GM12874 (cell line): ENCODE results near the gene ABCG8.

ENCODE experiments used
- CTCF ChIP-seq: IDR thresholded peaks from 2 replicates; pipeline ENCODE4 v1.5.1; 2011; ENCODE audit warnings: low read depth, mild to moderate bottlenecking, control low read depth, low read length, moderate library complexity; ENCODE audit not compliant: insufficient read depth

ABCG8 gene

DNA sequence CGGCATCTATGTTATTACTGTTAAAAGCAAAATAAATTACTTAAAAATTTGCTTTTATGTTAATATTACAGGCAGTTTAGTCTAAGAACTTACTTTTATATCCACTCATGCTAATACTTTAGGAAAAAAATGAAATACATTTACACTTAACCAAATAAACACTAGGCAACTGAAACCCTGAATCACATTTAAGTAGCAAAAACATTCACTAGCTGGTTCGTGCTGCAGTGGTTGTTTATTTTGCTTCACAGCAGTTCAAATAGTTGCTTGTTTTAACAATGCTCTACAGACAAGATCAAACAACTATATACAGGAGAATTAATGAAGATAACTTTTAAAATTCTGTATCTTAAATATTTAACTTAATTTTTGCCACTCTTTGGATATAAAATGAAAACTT is 60.8 kb downstream of the ABCG8 start:
- TF ChIP-seq CTCF, result no peak

GRCh38 chr2:43905371-43905803 is 66.6 kb downstream of the ABCG8 start:
- no peak for TF ChIP-seq CTCF

DNA sequence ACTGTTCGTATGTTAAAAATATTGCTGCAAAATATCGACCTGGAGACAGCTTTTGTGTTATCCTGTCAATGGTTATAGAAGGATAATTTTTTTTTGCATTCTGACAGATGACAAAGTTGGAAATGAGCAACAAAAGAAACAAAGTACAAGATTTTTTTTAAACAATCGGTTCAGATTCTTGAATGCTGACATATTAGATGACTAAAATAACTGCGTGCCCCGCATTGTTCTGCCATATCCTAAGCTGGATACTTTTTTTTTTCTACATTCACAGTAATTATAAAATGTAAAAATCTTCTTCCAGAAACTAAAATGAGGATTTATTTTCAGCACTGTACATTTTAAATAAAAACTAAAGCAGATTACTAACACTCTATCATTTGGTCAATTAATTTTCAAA is 67.1 kb downstream of the ABCG8 start:
- no peak for TF ChIP-seq CTCF

DNA sequence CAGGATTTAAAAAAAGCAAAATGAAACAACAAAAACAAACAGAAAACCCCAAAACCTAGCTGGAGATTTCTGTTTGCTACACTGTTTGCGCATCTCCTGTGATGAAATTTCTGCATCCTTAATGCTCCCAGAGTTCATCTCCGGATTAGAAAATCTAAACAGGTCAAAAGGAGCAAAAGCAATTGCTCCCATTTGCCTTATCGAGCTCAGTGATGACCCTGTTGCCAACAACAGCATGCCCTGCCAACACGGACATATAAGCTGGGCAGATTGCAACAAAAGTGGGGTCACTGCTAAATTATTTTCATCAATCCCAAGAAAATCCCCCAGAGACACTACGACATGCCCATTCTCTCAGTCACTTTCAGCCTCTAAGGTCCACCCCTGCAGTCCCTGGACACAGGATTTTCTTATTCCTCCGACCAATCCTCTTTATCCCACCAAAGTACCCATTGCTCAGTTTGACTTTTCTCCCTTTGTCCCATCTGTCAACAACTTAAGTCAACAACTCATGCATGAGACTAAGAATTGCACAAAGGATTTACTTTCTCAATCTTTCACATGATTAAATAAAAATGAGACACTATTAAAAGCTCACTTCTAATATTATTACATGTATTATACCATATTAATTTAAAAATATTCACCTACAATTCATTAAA is 67.8 kb downstream of the ABCG8 start:
- no peak for TF ChIP-seq CTCF

- TF ChIP-seq CTCF, result no peak
Measured at GRCh38 chr2:43924463-43924862, 85.7 kb downstream of the ABCG8 start.

DNA sequence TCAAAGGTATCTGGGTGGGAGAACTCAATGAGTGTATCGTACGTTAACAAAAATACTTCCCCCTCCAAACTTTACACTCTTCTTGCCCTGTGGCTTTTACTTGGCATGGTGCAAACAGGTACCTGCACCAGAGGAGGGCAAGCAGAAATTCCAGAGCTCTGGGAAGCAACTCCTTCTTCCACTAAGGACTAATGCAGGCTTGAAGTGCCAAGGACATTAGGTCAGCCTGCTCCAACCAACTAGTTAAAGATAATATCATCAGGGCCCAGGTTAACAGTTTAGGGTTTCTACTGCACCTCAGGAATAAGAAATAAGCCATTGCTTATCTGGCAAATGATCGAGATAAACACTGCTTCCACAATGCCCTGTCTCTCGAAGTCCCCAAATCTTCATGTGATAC is 86.7 kb downstream of the ABCG8 start:
- TF ChIP-seq CTCF, result no peak

- no peak for TF ChIP-seq CTCF
Measured at GRCh38 chr2:43927442-43927841, 88.7 kb downstream of the ABCG8 start.
